Panc1 (cell line): ENCODE results near the gene KLHL42. TPM values are rescaled to one million over a fixed set of nuclear protein-coding genes. Genes with fewer than 3 reads are reported as not detected.

Experiments
- ATAC-seq: fragments of 200-7000 bp; cut with Tn5 transposase; 2 replicates; pipeline ENCODE4 v1.9.1; 2020; ENCODE audit warnings: mild to moderate bottlenecking, moderate library complexity
- BruUV-seq: library from RNA; stranded (reverse); fragments of 400-500 nt; replicated peaks from 2 replicates; lab custom pipeline; 2021; lab: Mats Ljungman, UMichigan
- CTCF ChIA-PET: fragments of 300-600 bp; sonication (Branson Sonifier 250); formaldehyde crosslinking; loops from one replicate; lab custom pipeline; 2022; ENCODE audit warnings: antibody characterized with exemption; lab: Charles Lee
- POLR2A ChIA-PET: fragments of 300-600 bp; sonication (Branson Sonifier 250); formaldehyde crosslinking; loops from one replicate; lab custom pipeline; 2022; ENCODE audit warnings: antibody characterized with exemption; lab: Charles Lee
- DNase-seq: peaks from one replicate; pipeline ENCODE4 v3.0.0-alpha.2; 2010; ENCODE audit warnings: low read depth, low spot score
- H3K27ac ChIP-seq: 2 replicates; pipeline ENCODE4 v1.5.1; 2011; ENCODE audit warnings: mild to moderate bottlenecking, low read length, inconsistent platforms
- H3K27me3 ChIP-seq: fragments of 200-500 bp; sonication (Bioruptor generic); 2 replicates; pipeline ENCODE4 v1.6.0; 2014; ENCODE audit warnings: low read length, inconsistent platforms; ENCODE audit not compliant: control insufficient read depth, insufficient read depth
- H3K36me3 ChIP-seq: fragments of 200-500 bp; sonication (Bioruptor generic); 2 replicates; pipeline ENCODE4 v1.5.1; 2014; ENCODE audit warnings: inconsistent platforms, mild to moderate bottlenecking, low read length, moderate library complexity; ENCODE audit not compliant: control insufficient read depth, insufficient read depth
- H3K4me1 ChIP-seq: 2 replicates; pipeline ENCODE4 v1.5.1; 2011; ENCODE audit warnings: inconsistent platforms, mild to moderate bottlenecking, low read length, moderate library complexity; ENCODE audit not compliant: control insufficient read depth, insufficient read depth
- H3K4me3 ChIP-seq, 2 experiments: 2 replicates each; pipeline ENCODE4 v1.5.1; 2011 to 2012; ENCODE audit warnings: low read depth in 2 of 2, low read length in 2 of 2, mild to moderate bottlenecking in 2 of 2, inconsistent platforms in 1 of 2, moderate library complexity in 1 of 2
- H3K9me3 ChIP-seq: fragments of 200-500 bp; sonication (Bioruptor generic); 2 replicates; pipeline ENCODE4 v1.5.1; 2014; ENCODE audit warnings: low read depth, mild to moderate bottlenecking, inconsistent platforms, low read length, moderate library complexity; ENCODE audit not compliant: control insufficient read depth, insufficient read depth
- CTCF ChIP-seq: fragments of 450-650 bp; IDR thresholded peaks from 2 replicates; pipeline ENCODE4 v1.5.1; 2017; ENCODE audit warnings: mild to moderate bottlenecking
- POLR2AphosphoS5 ChIP-seq: IDR thresholded peaks from 2 replicates; pipeline ENCODE4 v1.6.1; 2012; ENCODE audit warnings: mild to moderate bottlenecking, low read depth, low read length, moderate library complexity
- REST ChIP-seq, 2 experiments: IDR thresholded peaks; 2 replicates each; pipeline ENCODE4 v1.6.1; 2011 to 2012; ENCODE audit warnings: low read depth in 2 of 2, control low read depth in 1 of 2, low read length in 1 of 2, mild to moderate bottlenecking in 1 of 2, moderate library complexity in 1 of 2; ENCODE audit not compliant: insufficient read depth in 1 of 2
- SIN3A ChIP-seq: IDR thresholded peaks from 2 replicates; pipeline ENCODE4 v1.6.1; 2012; ENCODE audit warnings: low read depth, mild to moderate bottlenecking, low read length, moderate library complexity, borderline replicate concordance; ENCODE audit not compliant: insufficient read depth
- TCF7L2 ChIP-seq: IDR thresholded peaks from 2 replicates; pipeline ENCODE4 v1.6.1; 2011; ENCODE audit warnings: mild to moderate bottlenecking, low read depth, low read length, inconsistent platforms
- in situ Hi-C: cut with HindIII; loops from 2 replicates; pipeline ENCODE4 v1.10.0; 2016; ENCODE audit warnings: low sequenced_read_pairs, low pct_unique_long_range_greater_than_20kb
- intact Hi-C: fragments of 100-400 bp; cut with micrococcal nuclease; formaldehyde crosslinking; loops from one replicate; pipeline ENCODE4 v1.10.0; 2022; ENCODE audit not compliant: unreplicated experiment
- total RNA-seq: library from RNA; stranded (reverse); gene quantifications from one replicate; pipeline ENCODE4 v1.2.1, GENCODE V29; 2021; ENCODE audit not compliant: unreplicated experiment

KLHL42 gene
- total RNA-seq, 1 experiment from 2014 or later, result 35.2 TPM

GRCh38 chr12:27814411-27814810 lies 34.4 kb downstream of the KLHL42 start:
- Histone ChIP-seq H3K27ac (peak overlapping the region; percentile 58; the same call in 1 of the 2 replicates), H3K9me3 (no peaks in the 10 kb centered on the region), H3K4me1 (no peaks in the 10 kb centered on the region), H3K36me3 (no peaks in the 10 kb centered on the region), H3K4me3 (no peak overlapping the region), H3K27me3 (no peaks in the 10 kb centered on the region; the same call in 1 of the 2 replicates)
- no peak for TF ChIP-seq REST (IDR thresholded peaks at IDR 0.05; ENCODE audit: insufficient read depth in 1 of 2, low read depth in 2 of 2, low read length in 1 of 2)
- TF ChIP-seq POLR2AphosphoS5, result no peak
- TF ChIP-seq TCF7L2, result no peak
- no peak for TF ChIP-seq SIN3A
- no peak for TF ChIP-seq CTCF
- intact Hi-C loops, result no loop called here
- DNase-seq, result no peak
- in situ Hi-C loops, result no loop called here
- POLR2A ChIA-PET, result no interaction called here
- no peak for ATAC-seq
- BruUV-seq, result no TSS peak
- CTCF ChIA-PET, result no interaction called here

- BruUV-seq, result no TSS peak
- in situ Hi-C loops, result no loop called here
- H3K36me3 ChIP-seq, result no peaks in the 10 kb centered on the region
- H3K9me3 ChIP-seq, result no peaks in the 10 kb centered on the region
- TF ChIP-seq REST (IDR thresholded peaks at IDR 0.05; ENCODE audit: insufficient read depth in 1 of 2, low read depth in 2 of 2, low read length in 1 of 2), result no peak
- no peak for TF ChIP-seq POLR2AphosphoS5
- TF ChIP-seq CTCF, result no peak
- TF ChIP-seq TCF7L2, result no peak
- TF ChIP-seq SIN3A, result no peak
- H3K27ac ChIP-seq, result peak overlapping the region; percentile 58; the same call in 1 of the 2 replicates
- DNase-seq (no peak), ATAC-seq (no peak)
- no peaks in the 10 kb centered on the region; the same call in 1 of the 2 replicates for H3K27me3 ChIP-seq
- ChIA-PET POLR2A (interaction anchor here (0.5 kb wide), 1 partner anchor 51 kb away, joined by 4 read pairs; no protein-coding TSS in a partner anchor), CTCF (no interaction called here)
- intact Hi-C loops, result no loop called here
- H3K4me1 ChIP-seq, result no peaks in the 10 kb centered on the region
- H3K4me3 ChIP-seq, result no peak overlapping the region
These were observed 35.0 kb downstream of the KLHL42 start for GRCh38 chr12:27814851-27815591.
